Measurements from ENCODE around the gene ABCC1.
"Not testable (repeated sequence)": the region's sequence is repeated elsewhere in the genome, so short reads cannot be mapped to it uniquely, and the experiment has no call there.

Gene ABCC1

DNA sequence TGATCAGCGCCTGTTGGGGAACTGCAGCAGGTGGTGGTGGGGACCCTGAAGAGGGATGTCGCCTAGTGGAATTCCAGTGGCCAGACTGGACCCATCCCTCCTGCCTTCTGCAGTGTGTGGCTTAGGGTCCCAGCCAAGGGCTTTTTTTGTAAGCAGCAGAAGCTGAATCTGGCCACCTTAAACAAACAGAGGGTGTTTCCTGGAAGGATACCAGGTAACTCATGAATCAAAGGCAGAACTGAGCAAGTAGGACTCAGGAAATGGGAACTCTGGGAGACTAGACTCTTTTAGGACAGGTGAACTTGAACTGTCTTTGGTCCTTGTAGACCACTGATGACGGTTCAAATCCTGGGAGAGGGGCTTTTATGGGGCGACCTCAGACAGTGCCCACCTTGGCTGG lies 149.9 kb downstream of the ABCC1 start:
- H3K27ac ChIP-seq = no peak overlapping the region
- no peak for DNase-seq (ENCODE audit: low read depth, low spot score)

GRCh38 chr16:16100631-16101030 lies 151.2 kb downstream of the ABCC1 start:
- DNase-seq (ENCODE audit: low read depth, low spot score) = no peak
- H3K27ac ChIP-seq = no peak overlapping the region

DNA sequence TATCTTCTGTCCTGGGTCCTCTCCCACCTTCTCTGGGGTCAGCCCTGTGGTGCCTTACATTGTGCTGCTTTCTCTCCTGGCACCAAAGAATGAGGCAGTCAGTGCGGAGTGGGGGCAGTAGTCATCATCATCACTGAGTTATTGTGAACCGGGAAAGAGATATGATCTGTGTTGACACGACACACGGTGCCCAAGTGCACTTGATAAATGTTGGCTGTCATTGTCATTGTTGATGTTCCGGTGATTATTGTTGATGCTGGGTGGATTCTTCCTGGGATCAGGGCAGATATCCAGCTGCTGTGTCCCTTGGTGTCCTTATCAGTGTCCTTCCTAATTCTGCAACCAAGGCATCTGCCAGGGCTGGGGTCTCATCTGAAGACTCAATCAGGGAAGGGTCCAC lies 152.2 kb downstream of the ABCC1 start:
- no peak for DNase-seq (ENCODE audit: low read depth, low spot score)
- no peak overlapping the region for H3K27ac ChIP-seq

- H3K27ac ChIP-seq = no peak overlapping the region
- no peak for DNase-seq (ENCODE audit: low read depth, low spot score)
Observed at GRCh38 chr16:16102738-16103137, 153.3 kb downstream of the ABCC1 start.

DNA sequence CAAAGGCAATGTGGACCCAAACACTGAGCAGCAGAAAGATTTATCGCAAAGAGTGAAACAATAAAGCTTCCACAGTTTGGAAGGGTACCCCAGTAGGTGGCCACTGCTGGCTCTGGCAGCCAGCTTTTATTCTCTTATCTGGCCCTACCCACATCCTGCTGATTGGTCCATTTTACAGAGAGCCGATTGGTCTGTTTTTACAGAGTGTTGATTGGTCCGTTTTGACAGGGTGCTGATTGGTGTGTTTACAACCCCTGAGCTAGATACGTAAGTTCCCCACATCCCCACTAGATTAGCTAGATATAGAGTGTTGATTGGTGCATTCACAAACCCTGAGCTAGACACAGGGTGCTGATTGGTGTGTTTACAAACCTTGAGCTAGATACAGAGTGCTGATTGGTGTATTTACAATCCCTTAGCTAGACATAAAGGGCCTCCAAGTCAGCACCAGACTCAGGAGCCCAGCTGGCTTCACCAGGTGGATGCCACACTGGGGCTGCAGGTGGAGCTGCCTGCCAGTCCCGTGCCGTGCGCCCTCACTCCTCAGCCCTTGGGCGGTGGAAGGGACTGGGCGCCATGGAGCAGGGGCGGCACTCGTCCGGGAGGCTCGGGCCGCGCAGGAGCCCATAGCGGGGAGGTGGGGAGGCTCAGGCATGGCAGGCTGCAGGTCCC lies 154.9 kb downstream of the ABCC1 start:
- DNase-seq (ENCODE audit: low read depth, low spot score) = not testable (repeated sequence)

DNA sequence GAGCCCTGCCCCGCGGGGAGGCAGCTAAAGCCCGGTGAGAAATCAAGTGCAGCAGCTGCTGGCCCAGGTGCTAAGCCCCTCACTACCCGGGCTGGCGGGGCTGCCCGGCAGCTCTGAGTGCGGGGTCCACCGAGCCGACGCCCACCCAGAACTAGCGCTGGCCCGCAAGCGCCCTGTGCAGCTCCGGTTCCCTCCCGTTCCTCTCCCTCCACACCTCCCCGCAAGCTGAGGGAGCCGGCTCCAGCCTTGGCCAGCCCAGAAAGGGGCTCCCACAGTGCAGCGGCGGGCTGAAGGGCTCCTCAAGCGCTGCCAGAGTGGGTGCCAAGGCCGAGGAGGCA lies 155.4 kb downstream of the ABCC1 start:
- not testable (repeated sequence) for H3K27ac ChIP-seq; DNase-seq (ENCODE audit: low read depth, low spot score)

More for the DNA sequence above, 154.9 kb downstream of the ABCC1 start:
- not testable (repeated sequence) for H3K27ac ChIP-seq

DNA sequence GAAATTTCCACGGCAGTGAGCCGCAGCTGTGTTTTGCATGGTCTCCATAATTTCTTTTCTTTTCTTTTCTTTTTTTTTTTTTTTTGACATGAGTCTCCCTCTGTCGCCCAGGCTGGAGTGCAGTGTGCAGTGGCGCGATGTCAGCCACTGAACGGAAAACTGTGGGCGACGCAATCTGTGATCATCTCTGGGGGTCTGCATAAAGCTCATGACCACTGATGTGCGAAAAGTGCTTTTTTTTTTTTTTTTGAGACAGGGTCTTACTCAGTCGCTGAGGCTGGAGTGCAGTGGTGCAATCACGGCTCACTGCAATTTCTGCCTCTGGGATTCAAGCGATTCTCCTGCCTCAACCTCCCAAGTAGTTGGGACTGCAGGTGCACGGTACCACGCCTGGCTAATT lies 156.2 kb downstream of the ABCC1 start:
- DNase-seq (ENCODE audit: low read depth, low spot score) = no peak
- H3K27ac ChIP-seq = no peak overlapping the region

- no peak for DNase-seq (ENCODE audit: low read depth, low spot score)
- H3K27ac ChIP-seq = no peak overlapping the region
Observed at GRCh38 chr16:16106466-16106865, 157.1 kb downstream of the ABCC1 start.

GRCh38 chr16:16107839-16108238 lies 158.4 kb downstream of the ABCC1 start:
- DNase-seq (ENCODE audit: low read depth, low spot score) = no peak
- H3K27ac ChIP-seq = no peak overlapping the region

GRCh38 chr16:16108759-16109158 lies 159.3 kb downstream of the ABCC1 start:
- no peak overlapping the region for H3K27ac ChIP-seq
- no peak for DNase-seq (ENCODE audit: low read depth, low spot score)

DNA sequence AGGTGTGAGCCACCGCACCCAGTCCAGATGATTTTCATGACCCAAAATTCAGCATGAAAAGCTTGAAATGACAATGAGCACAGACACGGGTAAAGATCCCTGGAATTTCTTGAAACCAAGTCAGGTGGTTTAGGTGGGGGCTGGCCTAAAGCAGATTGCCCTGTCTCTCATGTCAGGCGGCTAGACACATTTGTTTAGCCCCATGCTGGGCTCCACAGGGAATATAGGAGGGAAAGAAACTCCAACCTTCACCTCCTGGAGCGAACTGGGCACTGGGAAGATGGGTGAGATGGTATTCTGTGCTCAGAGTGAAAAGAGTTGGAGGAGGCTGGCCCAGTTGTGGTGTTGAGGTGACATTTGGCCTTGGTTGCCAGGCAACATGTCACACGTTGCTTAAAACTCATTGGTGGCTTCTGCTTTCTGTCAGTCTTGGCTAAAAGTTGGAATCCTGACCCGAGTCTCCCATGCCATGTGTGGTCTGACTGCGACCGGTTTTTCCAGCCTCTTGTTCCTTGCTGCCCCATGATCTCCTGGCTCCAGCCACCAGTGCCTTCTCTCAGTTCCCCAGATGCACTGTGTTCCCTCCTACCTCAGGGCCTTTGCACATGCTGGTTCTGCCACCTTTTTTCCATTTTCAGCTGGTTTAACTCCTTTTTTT lies 160.2 kb downstream of the ABCC1 start:
- no peak overlapping the region for H3K27ac ChIP-seq
- DNase-seq (ENCODE audit: low read depth, low spot score) = no peak

GRCh38 chr16:16110111-16110490 lies 160.7 kb downstream of the ABCC1 start:
- no peak overlapping the region for H3K27ac ChIP-seq
- DNase-seq (ENCODE audit: low read depth, low spot score) = no peak

DNA sequence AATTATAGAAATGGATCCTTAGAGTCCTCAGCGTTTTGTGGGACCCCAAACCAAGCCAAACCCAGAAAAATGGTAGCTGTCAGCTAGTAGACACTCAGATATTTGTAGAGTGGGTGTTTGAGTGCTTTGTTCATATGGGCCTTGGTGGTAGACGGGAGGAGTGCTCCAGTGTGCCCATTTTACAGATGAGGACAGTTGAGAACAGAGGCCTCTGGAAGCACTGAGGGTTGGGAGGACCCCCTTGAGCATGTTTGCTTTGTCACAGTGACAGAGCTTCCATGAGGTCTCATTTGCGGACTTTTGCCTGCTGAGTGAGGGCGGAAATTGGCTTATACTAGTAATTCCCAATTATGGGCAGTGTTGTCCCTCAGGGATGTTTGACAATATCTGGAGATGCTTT lies 162.2 kb downstream of the ABCC1 start:
- DNase-seq (ENCODE audit: low read depth, low spot score) = no peak
- H3K27ac ChIP-seq = no peak overlapping the region

GRCh38 chr16:16112450-16113053 lies 163.1 kb downstream of the ABCC1 start:
- H3K27ac ChIP-seq = no peak overlapping the region

DNA sequence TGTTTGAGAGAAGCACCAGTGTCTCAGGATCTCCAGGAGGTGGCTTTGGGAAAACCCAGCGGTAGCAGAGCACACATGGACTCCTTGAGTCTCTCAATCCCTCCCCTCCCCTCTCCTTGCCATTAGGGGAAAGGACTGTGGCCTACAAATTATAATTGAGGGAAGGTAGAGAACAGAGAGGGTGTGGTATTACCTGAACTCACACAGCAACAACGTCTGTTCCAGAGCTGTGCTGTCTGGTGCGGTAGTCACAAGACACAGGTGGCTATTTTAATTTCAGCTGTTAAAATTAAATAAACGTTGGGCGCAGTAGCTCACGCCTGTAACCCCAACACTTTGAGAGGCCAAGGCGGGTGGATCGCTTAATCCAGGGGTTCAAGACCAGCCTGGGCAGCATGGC lies 163.7 kb downstream of the ABCC1 start:
- H3K27ac ChIP-seq = no peak overlapping the region
- no peak for DNase-seq (ENCODE audit: low read depth, low spot score)

More at GRCh38 chr16:16112450-16113053, 163.1 kb downstream of the ABCC1 start:
- no peak for DNase-seq (ENCODE audit: low read depth, low spot score)

DNA sequence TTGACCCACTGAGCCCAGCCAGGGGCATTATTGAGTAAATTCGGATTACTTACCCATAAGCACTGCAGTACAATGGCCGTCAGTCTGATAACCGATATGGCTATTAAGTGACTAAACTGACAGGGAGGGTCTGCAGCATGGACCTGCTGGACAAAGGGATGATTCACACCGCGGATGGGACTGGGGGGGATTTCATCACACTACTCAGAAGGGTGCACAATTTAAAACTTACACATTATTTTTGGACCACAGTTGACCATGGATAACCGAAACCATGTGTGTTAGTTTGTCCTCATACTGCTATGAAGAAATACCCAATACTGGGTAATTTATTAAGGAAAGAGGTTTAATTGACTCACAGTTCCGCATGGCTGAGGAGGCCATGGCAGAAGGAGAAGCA lies 167.4 kb downstream of the ABCC1 start:
- no peak for DNase-seq (ENCODE audit: low read depth, low spot score)
- no peak overlapping the region for H3K27ac ChIP-seq

DNA sequence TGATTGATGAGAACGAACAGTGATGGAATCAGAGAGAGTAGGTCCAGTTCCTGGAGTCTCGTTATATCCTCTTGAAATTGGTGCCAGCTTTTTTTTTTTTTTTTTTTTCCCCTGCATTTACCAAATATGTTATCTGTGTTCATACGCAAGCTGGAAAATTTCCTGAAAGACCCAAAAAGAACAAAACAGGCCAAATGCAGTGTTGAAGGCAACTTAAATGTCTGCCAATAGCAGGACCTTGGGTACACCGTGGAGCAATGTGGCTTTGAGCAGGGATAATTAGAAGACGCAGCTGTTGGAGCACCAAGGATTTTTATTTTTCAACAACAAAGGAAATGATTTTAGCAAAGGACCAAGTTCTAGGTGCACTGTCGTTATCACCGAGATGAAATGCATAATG lies 168.9 kb downstream of the ABCC1 start:
- DNase-seq (ENCODE audit: low read depth, low spot score) = no peak
- no peak overlapping the region for H3K27ac ChIP-seq

DNA sequence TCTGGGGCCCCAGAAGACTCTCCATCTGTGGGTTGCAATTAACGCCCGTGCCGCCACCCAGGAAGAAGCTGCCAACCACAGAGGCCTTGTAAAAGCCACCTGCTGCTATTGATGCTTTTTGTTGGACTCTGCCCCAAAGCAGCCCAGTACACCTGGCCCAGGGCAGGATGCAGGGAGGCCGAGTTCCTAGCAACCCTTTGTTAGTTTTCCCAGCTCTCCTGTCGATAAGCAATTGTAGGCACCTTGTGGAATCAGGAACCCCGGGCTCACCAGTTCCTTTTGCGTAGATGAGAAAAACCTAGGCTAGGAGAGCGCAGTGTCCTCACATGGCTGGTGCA lies 170.6 kb downstream of the ABCC1 start:
- DNase-seq (ENCODE audit: low read depth, low spot score) = no peak
- H3K27ac ChIP-seq = no peak overlapping the region

DNA sequence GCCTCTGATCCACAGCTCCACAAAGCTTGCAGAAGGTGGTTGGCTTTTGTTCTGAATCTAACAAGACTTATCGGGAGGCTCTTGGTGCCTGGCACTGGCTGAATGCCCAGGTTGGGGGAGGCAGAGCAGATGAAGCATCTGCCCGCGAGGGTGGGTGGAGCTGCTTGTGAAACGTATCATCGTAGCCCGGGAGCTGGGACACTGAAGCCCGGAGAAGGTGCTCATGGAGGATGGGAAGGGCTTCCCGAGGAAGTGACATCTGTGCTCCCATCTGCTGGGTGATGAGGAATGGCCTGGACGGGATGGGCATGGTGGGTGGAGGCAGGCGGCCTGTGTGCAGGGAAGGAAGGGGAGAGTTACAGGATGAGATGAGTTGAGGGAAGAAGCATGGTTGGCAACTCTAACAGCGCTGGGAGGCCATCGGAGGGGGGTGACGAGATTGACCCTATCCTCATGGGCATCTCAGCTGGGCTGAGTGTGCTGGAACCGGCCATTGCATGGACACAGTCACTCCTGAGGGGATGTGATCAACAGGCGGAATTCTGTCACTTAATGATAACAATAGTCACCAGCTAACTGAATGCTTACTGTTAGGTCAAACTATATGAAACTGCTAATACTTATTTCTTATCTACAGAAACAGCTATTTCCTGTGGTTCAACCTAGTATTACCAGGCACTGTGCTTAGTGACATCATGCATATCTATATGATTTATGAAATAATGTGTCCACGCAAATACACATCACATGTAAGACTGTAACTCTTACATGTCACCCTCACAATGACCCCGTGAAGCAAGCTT lies 171.2 kb downstream of the ABCC1 start:
- H3K27ac ChIP-seq = no peak overlapping the region
- DNase-seq (ENCODE audit: low read depth, low spot score) = no peak

DNA sequence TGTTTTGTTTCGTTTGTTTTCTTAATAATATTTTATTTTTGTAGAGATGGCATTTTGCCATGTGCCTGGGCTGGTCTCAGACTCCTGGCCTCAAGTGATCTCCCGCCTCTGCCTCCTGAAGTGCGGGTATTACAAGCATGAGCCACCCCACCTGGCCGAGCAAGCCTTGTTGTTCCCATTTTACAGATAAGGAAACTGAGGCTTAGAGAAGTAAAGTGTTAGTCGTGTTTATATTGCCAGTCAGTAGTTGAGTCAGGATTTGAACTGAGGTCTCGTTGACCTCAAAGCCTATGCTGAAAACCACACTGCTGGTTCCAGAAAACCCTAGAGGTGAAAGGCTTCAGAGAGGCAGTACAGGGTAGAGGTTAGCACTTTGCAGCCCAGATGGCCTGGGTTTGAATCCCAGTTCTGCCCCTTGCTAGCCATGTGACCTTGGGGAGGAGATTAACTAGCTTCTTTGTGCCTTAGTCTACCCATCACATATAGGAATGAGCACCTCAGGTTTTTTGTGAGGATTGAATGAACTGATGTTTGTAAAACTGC lies 171.8 kb downstream of the ABCC1 start:
- H3K27ac ChIP-seq = no peak overlapping the region
- no peak for DNase-seq (ENCODE audit: low read depth, low spot score)

DNA sequence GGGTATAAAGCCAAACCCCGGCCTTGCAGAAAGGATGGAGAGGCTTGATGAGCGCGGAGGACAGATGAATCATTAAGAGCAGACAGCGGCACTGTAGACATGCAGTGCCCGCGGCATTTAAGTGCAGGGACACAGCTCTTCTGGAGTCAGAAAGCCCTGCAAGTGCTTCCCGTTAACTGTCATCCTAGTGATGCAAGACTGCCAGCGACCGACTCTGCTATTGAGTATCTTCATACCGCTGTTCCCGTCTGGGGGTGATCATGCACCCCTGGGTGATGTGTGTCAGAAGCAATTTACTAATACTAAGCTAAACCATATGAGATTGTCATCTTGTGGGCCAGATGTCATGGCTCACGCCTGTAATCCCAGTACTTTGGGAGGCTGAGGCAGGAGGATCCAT lies 172.8 kb downstream of the ABCC1 start:
- DNase-seq (ENCODE audit: low read depth, low spot score) = no peak
- no peak overlapping the region for H3K27ac ChIP-seq

All from epithelial cell of prostate (primary cell).